A673 (cell line): ENCODE measurements around the gene GZMA. TPM values are rescaled to one million over a fixed set of nuclear protein-coding genes. Genes with fewer than 3 reads are reported as not detected.
A peak's percentile ranks its signal among the peaks of the same experiment; 100 is the strongest.

Source experiments
- BruUV-seq: library from RNA; stranded (reverse); fragments of 400-500 nt; replicated peaks from 2 replicates; lab custom pipeline; 2021; lab: Mats Ljungman, UMichigan
- CTCF ChIA-PET: fragments of 300-600 bp; sonication (Branson Sonifier 250); formaldehyde crosslinking; loops from one replicate; lab custom pipeline; 2022; ENCODE audit warnings: antibody characterized with exemption; lab: Charles Lee
- POLR2A ChIA-PET: fragments of 300-600 bp; sonication (Branson Sonifier 250); formaldehyde crosslinking; loops from one replicate; lab custom pipeline; 2022; ENCODE audit warnings: antibody characterized with exemption; ENCODE audit not compliant: low non-redundant PET; lab: Charles Lee
- DNase-seq: peaks from one replicate; pipeline ENCODE4 v3.0.0-alpha.2; 2015; ENCODE audit warnings: low spot score
- H3K27ac ChIP-seq: fragments of 200-600 bp; sonication (generic); 2 replicates; pipeline ENCODE4 v1.5.1; 2016; ENCODE audit warnings: mixed run types, low read depth, mild to moderate bottlenecking, mixed read lengths, antibody characterized with exemption, low read length; ENCODE audit not compliant: poor library complexity, severe bottlenecking
- H3K27me3 ChIP-seq: fragments of 200-600 bp; sonication (generic); replicated peaks from 2 replicates; pipeline ENCODE4 v1.6.1; 2017; ENCODE audit warnings: mixed run types, low read depth, mild to moderate bottlenecking, mixed read lengths, antibody characterized with exemption, low read length; ENCODE audit not compliant: insufficient read depth, poor library complexity
- H3K36me3 ChIP-seq: fragments of 200-600 bp; sonication (generic); 2 replicates; pipeline ENCODE4 v1.6.1; 2016; ENCODE audit warnings: mixed run types, mild to moderate bottlenecking, mixed read lengths, antibody characterized with exemption, low read length; ENCODE audit not compliant: insufficient read depth, poor library complexity, severe bottlenecking
- H3K4me1 ChIP-seq: fragments of 200-600 bp; sonication (generic); 2 replicates; pipeline ENCODE4 v1.6.1; 2017; ENCODE audit warnings: mixed run types, mild to moderate bottlenecking, mixed read lengths, antibody characterized with exemption, low read length; ENCODE audit not compliant: insufficient read depth, poor library complexity, severe bottlenecking
- H3K4me3 ChIP-seq: fragments of 200-600 bp; sonication (generic); 2 replicates; pipeline ENCODE4 v1.5.1; 2016; ENCODE audit warnings: low read depth, mixed run types, mild to moderate bottlenecking, mixed read lengths, low read length; ENCODE audit not compliant: poor library complexity, severe bottlenecking
- H3K9me3 ChIP-seq: fragments of 200-600 bp; sonication (generic); 2 replicates; pipeline ENCODE4 v1.6.1; 2016; ENCODE audit warnings: mixed run types, low read depth, mild to moderate bottlenecking, mixed read lengths, antibody characterized with exemption, low read length; ENCODE audit not compliant: poor library complexity, severe bottlenecking
- CTCF ChIP-seq: fragments of 300-800, 200-600 bp; sonication (generic); conservative IDR thresholded peaks from 2 replicates; pipeline ENCODE4 v1.5.1; 2017; ENCODE audit warnings: low read depth, mild to moderate bottlenecking, antibody characterized with exemption, low read length, moderate library complexity, mixed read lengths
- EZH2 ChIP-seq: fragments of 200-600 bp; sonication (generic); IDR thresholded peaks from 2 replicates; pipeline ENCODE4 v1.6.1; 2017; ENCODE audit warnings: borderline replicate concordance, low read depth, mild to moderate bottlenecking, mixed read lengths, antibody characterized with exemption, low read length; ENCODE audit not compliant: poor library complexity, severe bottlenecking
- intact Hi-C: fragments of 100-400 bp; cut with micrococcal nuclease; formaldehyde crosslinking; loops from one replicate; pipeline ENCODE4 v1.10.0; 2022; ENCODE audit not compliant: unreplicated experiment
- total RNA-seq: library from RNA; stranded (reverse); gene quantifications from 2 replicates; pipeline ENCODE4 v1.2.3, GENCODE V29; 2021

Gene GZMA
- total RNA-seq, 1 experiment from 2014 or later, result not detected

GRCh38 chr5:55136521-55136920 lies 34.1 kb downstream of the GZMA start:
- POLR2A ChIA-PET, result no interaction called here
- CTCF ChIA-PET, result no interaction called here
- no TSS peak for BruUV-seq

GRCh38 chr5:55140908-55141665 lies 38.6 kb downstream of the GZMA start:
- Histone ChIP-seq H3K9me3 (no peaks in the 10 kb centered on the region), H3K4me1 (no peaks in the 10 kb centered on the region), H3K36me3 (no peaks in the 10 kb centered on the region), H3K27ac (no peak overlapping the region), H3K4me3 (no peak overlapping the region), H3K27me3 (peaks cover 27% of the 10 kb centered on the region)
- CTCF ChIA-PET, result no interaction called here
- POLR2A ChIA-PET, result no interaction called here
- no peak for TF ChIP-seq CTCF
- no peak for TF ChIP-seq EZH2
- DNase-seq, result no peak
- no TSS peak for BruUV-seq
- intact Hi-C loops, result loop anchor here (10.0 kb wide), 1 partner anchor 626 kb away; the partner anchor contains the start of gene SNX18

More at GRCh38 chr5:55136521-55136920, 34.1 kb downstream of the GZMA start:
- H3K27ac ChIP-seq, result no peak overlapping the region
- peak; percentile 3 for DNase-seq
- H3K4me3 ChIP-seq, result no peak overlapping the region
- TF ChIP-seq EZH2, result no peak
- no peak for TF ChIP-seq CTCF
- no peaks in the 10 kb centered on the region for H3K9me3 ChIP-seq
- no peaks in the 10 kb centered on the region for H3K4me1 ChIP-seq
- H3K27me3 ChIP-seq, result peaks cover 13% of the 10 kb centered on the region
- H3K36me3 ChIP-seq, result no peaks in the 10 kb centered on the region
- intact Hi-C loops, result no loop called here

- Histone ChIP-seq H3K4me3 (no peak overlapping the region), H3K9me3 (no peaks in the 10 kb centered on the region), H3K27me3 (peaks cover 27% of the 10 kb centered on the region), H3K36me3 (no peaks in the 10 kb centered on the region), H3K27ac (no peak overlapping the region), H3K4me1 (no peaks in the 10 kb centered on the region)
- intact Hi-C loops, result loop anchor here (10.0 kb wide), 1 partner anchor 627 kb away; the partner anchor contains the start of gene SNX18
- ChIA-PET POLR2A (no interaction called here), CTCF (no interaction called here)
- BruUV-seq, result no TSS peak
- peak; percentile 4 for DNase-seq
- TF ChIP-seq CTCF (no peak), EZH2 (no peak)
Observed at GRCh38 chr5:55141945-55142690, 39.7 kb downstream of the GZMA start.
